ENCODE measurements around the gene HSPG2. TPM values are rescaled to one million over a fixed set of nuclear protein-coding genes. Genes with fewer than 3 reads are reported as not detected.

The HSPG2 gene
- total and polyA plus RNA-seq, 10 of the 15 experiments (the other 5 are each of a cell fraction or from before 2014, with no cell fraction given) = 0.30 to 3.4 (median 0.73) TPM; not detected in 2

GRCh38 chr1:21922090-21923013 lies 14.8 kb downstream of the HSPG2 start:
- FAIRE-seq (no peak), DNase-seq (ENCODE audit: low read depth, low spot score) (no peak), ATAC-seq (no peak)
- no peaks in the 10 kb centered on the region; a peak in 1 of 4 replicates for H3K27me3 ChIP-seq (replicated peaks in 1 of 2; ENCODE audit: control insufficient read depth in 2 of 2, insufficient read depth in 2 of 2, low read length in 1 of 2)
- BruUV-seq (replicated peaks) = no TSS peak
- H3K9ac ChIP-seq (ENCODE audit: control insufficient read depth, insufficient read depth, low read length) = no peak overlapping the region
- ChIA-PET CTCF (interaction anchor here (0.6 kb wide), 1 partner anchor 138 kb away, joined by 3 read pairs; no protein-coding TSS in a partner anchor), RAD21 (ENCODE audit: unreplicated experiment) (interaction anchor here (1.3 kb wide), 1 partner anchor 13 kb away, joined by 3 read pairs; no protein-coding TSS in a partner anchor), POLR2A (interaction anchor here (1.1 kb wide), 1 partner anchor 10 kb away, joined by 3 read pairs; no protein-coding TSS in a partner anchor), SMC1A (ENCODE audit: uncharacterized antibody, unreplicated experiment) (no interaction called here)
- 29% methylated on average over 15 of the region's 15 CpGs for WGBS (ENCODE audit: insufficient coverage, insufficient replicate concordance, low lambda C conversion rate, missing lambda C conversion rate)
- H3K79me2 ChIP-seq (ENCODE audit: control insufficient read depth, insufficient read depth, low read length) = no peaks in the 10 kb centered on the region
- no peak overlapping the region for H2AFZ ChIP-seq (ENCODE audit: control insufficient read depth, low read depth, low read length)
- H3K27ac ChIP-seq (ENCODE audit: control insufficient read depth, insufficient read depth) = no peak overlapping the region
- no peak overlapping the region for H3K4me2 ChIP-seq (ENCODE audit: control insufficient read depth, insufficient read depth)
- intact Hi-C loops (cut with micrococcal nuclease; ENCODE audit: unreplicated experiment) (no loop called here), in situ Hi-C loops (cut with MboI) (no loop called here)
- no peaks in the 10 kb centered on the region for H4K20me1 ChIP-seq (ENCODE audit: control insufficient read depth, insufficient read depth)
- no peaks in the 10 kb centered on the region for H3K9me3 ChIP-seq (replicated peaks; ENCODE audit: control insufficient read depth, insufficient read depth, low read length)
- H3K4me1 ChIP-seq (ENCODE audit: control insufficient read depth, insufficient read depth, low read length) = no peaks in the 10 kb centered on the region
- no peaks in the 10 kb centered on the region for H3K36me3 ChIP-seq (ENCODE audit: control insufficient read depth in 2 of 2, insufficient read depth in 2 of 2, low read length in 1 of 2)
- H3K4me3 ChIP-seq = no peak overlapping the region
- TF ChIP-seq SMC3 (IDR thresholded peaks at IDR 0.05; ENCODE audit: borderline replicate concordance, low read length) = no peak
- TF ChIP-seq DPF2 (IDR thresholded peaks at IDR 0.05) = no peak
- TF ChIP-seq HDGF (IDR thresholded peaks at IDR 0.05) = no peak
- no peak for TF ChIP-seq KAT2A (conservative IDR thresholded peaks at IDR 0.05; ENCODE audit: control insufficient read depth, low read depth, low read length)
- TF ChIP-seq BRCA1 (IDR thresholded peaks at IDR 0.05; ENCODE audit: low read depth, low read length) = no peak
- no peak for TF ChIP-seq PRDM15 (CRISPR knock-in tag; IDR thresholded peaks at IDR 0.05)
- no peak for TF ChIP-seq ZNF687 (IDR thresholded peaks at IDR 0.05)
- TF ChIP-seq, protein P1, sequence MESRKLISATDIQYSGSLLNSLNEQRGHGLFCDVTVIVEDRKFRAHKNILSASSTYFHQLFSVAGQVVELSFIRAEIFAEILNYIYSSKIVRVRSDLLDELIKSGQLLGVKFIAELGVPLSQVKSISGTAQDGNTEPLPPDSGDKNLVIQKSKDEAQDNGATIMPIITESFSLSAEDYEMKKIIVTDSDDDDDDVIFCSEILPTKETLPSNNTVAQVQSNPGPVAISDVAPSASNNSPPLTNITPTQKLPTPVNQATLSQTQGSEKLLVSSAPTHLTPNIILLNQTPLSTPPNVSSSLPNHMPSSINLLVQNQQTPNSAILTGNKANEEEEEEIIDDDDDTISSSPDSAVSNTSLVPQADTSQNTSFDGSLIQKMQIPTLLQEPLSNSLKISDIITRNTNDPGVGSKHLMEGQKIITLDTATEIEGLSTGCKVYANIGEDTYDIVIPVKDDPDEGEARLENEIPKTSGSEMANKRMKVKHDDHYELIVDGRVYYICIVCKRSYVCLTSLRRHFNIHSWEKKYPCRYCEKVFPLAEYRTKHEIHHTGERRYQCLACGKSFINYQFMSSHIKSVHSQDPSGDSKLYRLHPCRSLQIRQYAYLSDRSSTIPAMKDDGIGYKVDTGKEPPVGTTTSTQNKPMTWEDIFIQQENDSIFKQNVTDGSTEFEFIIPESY (IDR thresholded peaks at IDR 0.05) = no peak
- no peak for TF ChIP-seq NFYA (IDR thresholded peaks at IDR 0.05; ENCODE audit: borderline replicate concordance, low read depth, low read length)
- TF ChIP-seq CHD2 (IDR thresholded peaks at IDR 0.05; ENCODE audit: borderline replicate concordance, low read depth, low read length) = no peak
- TF ChIP-seq NR2F1 (conservative IDR thresholded peaks at IDR 0.05) = no peak
- TF ChIP-seq IKZF2 (IDR thresholded peaks at IDR 0.05) = no peak
- TF ChIP-seq HDAC6 (IDR thresholded peaks at IDR 0.05; ENCODE audit: unreplicated experiment) = no peak

Measured in GM12878 (cell line).